DOHH2 (cell line): Measurements from ENCODE around the gene PILRA.

Experiments used
- H3F3A ChIP-seq: fragments of 200-600 bp; sonication (generic), shearing (Covaris generic); 2 replicates; pipeline ENCODE4 v1.6.0; 2016; ENCODE audit warnings: antibody characterized with exemption, mild to moderate bottlenecking; ENCODE audit not compliant: control insufficient read depth, insufficient read depth
- H3K27ac ChIP-seq: fragments of 200-600 bp; sonication (generic); 2 replicates; pipeline ENCODE4 v1.5.1; 2014; ENCODE audit warnings: low read depth, mild to moderate bottlenecking, low read length, moderate library complexity
- H3K27me3 ChIP-seq: fragments of 200-600 bp; sonication (generic); 2 replicates; pipeline ENCODE4 v1.6.1; 2014; ENCODE audit warnings: mild to moderate bottlenecking, low read length, mixed read lengths; ENCODE audit not compliant: control insufficient read depth
- H3K36me3 ChIP-seq: fragments of 200-600 bp; sonication (generic); 2 replicates; pipeline ENCODE4 v1.6.1; 2014; ENCODE audit warnings: mild to moderate bottlenecking, low read length, moderate library complexity, mixed read lengths; ENCODE audit not compliant: control insufficient read depth
- H3K4me1 ChIP-seq: fragments of 200-600 bp; sonication (generic); 2 replicates; pipeline ENCODE4 v1.6.1; 2014; ENCODE audit warnings: mild to moderate bottlenecking, low read length, mixed read lengths; ENCODE audit not compliant: control insufficient read depth
- H3K4me2 ChIP-seq: fragments of 200-600 bp; sonication (generic); 2 replicates; pipeline ENCODE4 v1.6.0; 2014; ENCODE audit warnings: mild to moderate bottlenecking, low read length, moderate library complexity
- H3K4me3 ChIP-seq: fragments of 200-600 bp; sonication (generic); 2 replicates; pipeline ENCODE4 v1.5.1; 2014; ENCODE audit warnings: mild to moderate bottlenecking, low read length, mixed read lengths
- H3K79me2 ChIP-seq: fragments of 200-600 bp; sonication (generic); 2 replicates; pipeline ENCODE4 v1.6.1; 2014; ENCODE audit warnings: mild to moderate bottlenecking, low read length, mixed read lengths; ENCODE audit not compliant: control insufficient read depth
- H3K9me2 ChIP-seq: fragments of 200-600 bp; sonication (generic); replicated peaks from 2 replicates; pipeline ENCODE4 v1.6.1; 2014; ENCODE audit warnings: mild to moderate bottlenecking, low read length, mixed read lengths; ENCODE audit not compliant: control insufficient read depth
- H3K9me3 ChIP-seq: fragments of 200-600 bp; sonication (generic); 2 replicates; pipeline ENCODE4 v1.6.1; 2014; ENCODE audit warnings: antibody characterized with exemption, low read length, mixed read lengths; ENCODE audit not compliant: control insufficient read depth, insufficient read depth
- H4K20me1 ChIP-seq: fragments of 200-600 bp; sonication (generic); 2 replicates; pipeline ENCODE4 v1.6.0; 2014; ENCODE audit warnings: low read depth, mild to moderate bottlenecking, antibody characterized with exemption, low read length, moderate library complexity; ENCODE audit not compliant: control insufficient read depth, insufficient read depth
- CTCF ChIP-seq: fragments of 200-600 bp; sonication (generic); IDR thresholded peaks from one replicate; pipeline ENCODE4 v1.5.1; 2014; ENCODE audit warnings: antibody characterized with exemption, mild to moderate bottlenecking, low read depth, low read length; ENCODE audit not compliant: poor library complexity, severe bottlenecking
- EZH2phosphoT487 ChIP-seq: fragments of 200-600 bp; sonication (generic); IDR thresholded peaks from 2 replicates; pipeline ENCODE4 v1.6.1; 2017; ENCODE audit warnings: borderline replicate concordance, mild to moderate bottlenecking, antibody characterized with exemption, low read length, moderate library complexity, mixed read lengths

Gene PILRA

DNA sequence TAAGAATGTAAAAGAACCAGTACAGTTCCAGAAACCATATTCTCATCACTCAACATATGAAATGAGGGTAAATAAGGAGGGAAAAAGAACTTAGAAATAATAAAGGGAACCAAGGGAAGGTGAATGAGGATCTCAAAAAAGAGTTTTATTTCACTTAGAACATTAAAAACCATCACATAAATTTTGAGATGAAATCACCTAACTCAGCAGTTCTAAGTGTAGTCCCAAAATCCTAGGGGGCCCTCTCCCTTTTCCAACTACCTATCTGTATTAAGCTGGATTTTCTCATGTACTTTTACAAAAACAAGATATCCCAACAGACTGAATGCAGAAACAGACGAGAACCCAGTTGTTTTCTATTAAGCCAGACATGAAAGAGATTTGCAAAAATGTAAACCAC lies 52.1 kb downstream of the PILRA start:
- Histone ChIP-seq H3K4me1 (peaks cover 6% of the 10 kb centered on the region), H3K27ac (no peak overlapping the region), H3K4me2 (no peak overlapping the region), H3K4me3 (no peak overlapping the region), H4K20me1 (no peaks in the 10 kb centered on the region), H3K27me3 (no peaks in the 10 kb centered on the region), H3F3A (peaks cover 12% of the 10 kb centered on the region), H3K9me3 (peaks cover 5% of the 10 kb centered on the region), H3K36me3 (peaks cover 6% of the 10 kb centered on the region), H3K9me2 (no peaks in the 10 kb centered on the region), H3K79me2 (peaks cover 7% of the 10 kb centered on the region)
- TF ChIP-seq CTCF (no peak), EZH2phosphoT487 (no peak)

GRCh38 chr7:100426516-100426915 lies 53.2 kb downstream of the PILRA start:
- TF ChIP-seq CTCF (no peak), EZH2phosphoT487 (no peak)
- Histone ChIP-seq H3K4me2 (no peak overlapping the region), H4K20me1 (peaks cover 11% of the 10 kb centered on the region; the same call in 1 of the 2 replicates), H3K9me2 (no peaks in the 10 kb centered on the region), H3K4me3 (no peak overlapping the region), H3K9me3 (peaks cover 5% of the 10 kb centered on the region), H3F3A (peaks cover 24% of the 10 kb centered on the region), H3K27ac (no peak overlapping the region), H3K27me3 (no peaks in the 10 kb centered on the region), H3K4me1 (peaks cover 17% of the 10 kb centered on the region), H3K36me3 (peaks cover 17% of the 10 kb centered on the region), H3K79me2 (peaks cover 19% of the 10 kb centered on the region)

DNA sequence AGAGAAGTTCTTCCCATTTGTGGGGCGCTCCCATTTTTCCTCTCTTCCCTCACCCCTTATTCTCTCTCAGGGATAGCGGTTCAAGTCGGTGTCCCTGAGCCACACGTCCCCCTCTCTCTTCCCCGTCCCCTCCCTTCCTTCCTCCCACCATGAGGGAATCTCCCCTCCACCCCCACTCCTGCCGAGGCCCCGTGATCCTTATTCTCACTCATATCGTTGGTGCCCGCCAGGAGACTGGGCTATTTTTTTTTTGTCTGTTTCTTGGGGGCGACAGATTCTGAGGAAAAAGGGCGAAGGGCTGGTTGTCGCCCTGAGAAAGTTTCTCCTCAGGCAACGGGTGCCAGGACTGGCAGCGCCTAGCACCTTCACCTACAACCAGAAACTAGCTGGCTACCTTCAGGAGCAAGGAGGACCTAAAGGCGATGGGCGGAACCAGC lies 54.5 kb downstream of the PILRA start:
- H3K9me2 ChIP-seq = no peaks in the 10 kb centered on the region
- H3K4me1 ChIP-seq = peaks cover 30% of the 10 kb centered on the region
- H3K4me2 ChIP-seq = peak overlapping the region; percentile 83
- peak overlapping the region; percentile 77 for H3K4me3 ChIP-seq
- TF ChIP-seq EZH2phosphoT487 = no peak
- H3K27me3 ChIP-seq = no peaks in the 10 kb centered on the region
- H4K20me1 ChIP-seq = peaks cover 11% of the 10 kb centered on the region; the same call in 1 of the 2 replicates
- H3F3A ChIP-seq = peaks cover 36% of the 10 kb centered on the region
- H3K79me2 ChIP-seq = peaks cover 31% of the 10 kb centered on the region
- H3K36me3 ChIP-seq = peaks cover 30% of the 10 kb centered on the region
- H3K9me3 ChIP-seq = peaks cover 5% of the 10 kb centered on the region
- H3K27ac ChIP-seq = no peak overlapping the region

- peaks cover 11% of the 10 kb centered on the region; the same call in 1 of the 2 replicates for H4K20me1 ChIP-seq
- H3K36me3 ChIP-seq = peaks cover 36% of the 10 kb centered on the region
- H3K4me2 ChIP-seq = peak within 1 kb of the TSS; percentile 83
- peaks cover 5% of the 10 kb centered on the region for H3K9me3 ChIP-seq
- TF ChIP-seq CTCF = no peak
- no peak for TF ChIP-seq EZH2phosphoT487
- peak within 1 kb of the TSS; percentile 89 for H3K27ac ChIP-seq
- no peaks in the 10 kb centered on the region for H3K27me3 ChIP-seq
- peaks cover 37% of the 10 kb centered on the region for H3K79me2 ChIP-seq
- H3K4me1 ChIP-seq = peaks cover 36% of the 10 kb centered on the region
- peak within 1 kb of the TSS; percentile 77 for H3K4me3 ChIP-seq
- no peaks in the 10 kb centered on the region for H3K9me2 ChIP-seq
- peaks cover 40% of the 10 kb centered on the region for H3F3A ChIP-seq
Measured at GRCh38 chr7:100428199-100428966, 55.1 kb downstream of the PILRA start, which contains the start of gene ZCWPW1. TSS of gene ZCWPW1 (minus strand) at chr7:100428703. CDS start at chr7:100420649, 8,054 bp downstream.
